ENCODE measurements around the gene INTS7.
"Not testable (repeated sequence)": the region's sequence is repeated elsewhere in the genome, so short reads cannot be mapped to it uniquely, and the experiment has no call there.

The INTS7 gene

DNA sequence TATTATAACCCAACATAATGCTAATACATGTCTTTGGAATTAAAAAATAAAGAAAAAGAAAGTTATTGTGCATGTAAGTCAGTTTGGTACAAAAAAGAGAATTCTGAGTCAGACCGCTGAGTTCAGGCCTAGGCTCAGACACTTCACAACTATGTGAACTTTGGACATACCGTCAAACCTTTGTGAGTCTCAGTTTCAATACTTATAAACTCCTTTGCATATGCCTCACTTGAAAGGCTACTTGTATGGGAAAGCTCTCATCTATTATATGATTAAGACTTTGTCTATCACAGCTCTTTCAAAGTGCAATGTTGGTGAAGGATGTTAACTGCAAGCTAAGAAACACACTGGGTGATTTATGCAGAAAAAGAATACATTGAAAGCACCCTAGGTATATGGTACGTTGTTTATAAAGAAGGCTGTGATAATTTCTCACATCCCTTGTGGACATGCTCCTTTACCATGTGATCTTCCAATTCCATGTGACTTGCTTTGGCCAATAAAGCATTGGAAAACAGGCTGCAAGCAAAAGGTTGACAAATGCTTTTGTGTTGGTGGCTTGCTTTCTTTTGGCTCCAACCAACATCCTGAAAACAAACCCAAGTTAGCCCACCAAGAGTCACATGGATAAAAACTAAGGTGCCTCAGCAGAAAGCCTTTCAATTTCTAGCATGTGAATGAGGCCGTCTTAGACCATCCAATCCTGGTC lies 49.6 kb downstream of the INTS7 start:
- DNase-seq (ENCODE audit: low read depth, low spot score) = no peak

DNA sequence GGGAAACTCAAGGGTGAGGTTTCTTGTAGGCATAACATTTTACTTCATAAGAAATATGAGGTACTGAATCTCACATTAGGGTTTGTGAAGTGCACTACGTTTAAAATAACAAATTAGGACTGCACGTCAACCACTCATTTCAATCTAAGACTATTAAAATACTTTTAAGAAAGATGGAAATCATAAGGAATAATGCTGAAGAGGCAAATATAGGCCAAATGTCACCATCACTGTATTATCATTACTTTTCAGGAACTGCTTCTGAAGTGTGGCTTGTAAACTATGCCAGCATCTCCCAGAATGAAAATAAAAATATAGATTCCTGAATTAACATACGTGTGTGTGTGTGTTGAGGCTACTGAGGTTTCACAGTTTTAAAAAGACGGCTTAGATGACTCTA lies 56.8 kb downstream of the INTS7 start:
- DNase-seq (ENCODE audit: low read depth, low spot score) = no peak

DNA sequence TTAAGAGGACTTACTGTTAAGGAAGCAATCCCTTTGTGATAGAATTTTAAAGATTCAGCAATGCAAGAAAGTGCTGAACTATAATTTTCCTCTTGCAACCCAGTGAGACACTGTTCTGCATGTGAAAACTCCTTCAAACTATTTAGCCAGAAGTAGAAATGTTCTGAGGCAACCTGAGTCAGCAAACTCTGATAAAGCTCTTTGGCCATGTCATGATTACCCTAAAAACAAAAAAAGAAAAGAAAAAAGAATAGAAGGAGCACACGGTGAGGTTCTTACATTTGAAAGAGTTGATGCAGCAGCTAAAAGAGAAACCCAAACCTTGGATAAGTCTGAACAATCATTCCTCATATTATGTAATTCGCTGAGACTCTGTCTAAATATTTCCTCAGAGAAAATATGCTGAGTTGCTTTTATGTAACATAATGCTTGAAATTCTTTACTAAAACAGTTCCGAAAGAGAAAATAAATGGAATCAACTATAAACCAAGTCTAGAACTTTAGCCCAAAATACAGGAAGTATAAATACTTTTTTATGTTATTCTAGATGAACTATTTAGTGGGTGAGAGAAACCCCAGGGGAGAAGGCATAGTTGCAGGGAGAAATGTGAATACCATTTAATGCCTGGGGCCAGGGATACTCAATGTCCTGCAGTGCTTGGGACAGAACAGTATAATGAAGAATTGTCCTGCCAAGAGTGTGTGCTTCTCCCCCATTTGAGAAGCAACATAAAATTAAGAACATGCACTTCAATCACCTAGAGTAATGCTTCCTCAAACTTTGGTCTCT lies 60.0 kb downstream of the INTS7 start:
- no peak for DNase-seq (ENCODE audit: low read depth, low spot score)

DNA sequence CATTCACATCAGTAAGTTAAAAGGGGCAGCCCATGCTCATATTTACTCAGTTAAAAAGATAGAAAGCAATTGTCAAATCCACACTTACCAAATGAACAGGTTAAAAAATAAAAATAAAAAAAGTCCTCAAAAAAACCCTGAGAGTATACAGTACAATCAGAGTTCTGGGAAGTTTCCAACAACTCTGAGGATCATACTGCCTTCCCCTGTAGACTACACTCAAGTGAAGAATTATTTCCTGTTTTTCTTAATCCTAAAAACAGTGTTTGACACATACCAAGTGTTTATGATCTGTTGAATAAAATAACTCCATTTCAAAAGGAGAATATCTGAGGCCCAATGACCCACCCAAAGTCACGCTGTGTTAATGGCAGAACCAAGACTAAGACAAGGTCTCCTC lies 61.8 kb downstream of the INTS7 start:
- no peak for DNase-seq (ENCODE audit: low read depth, low spot score)

DNA sequence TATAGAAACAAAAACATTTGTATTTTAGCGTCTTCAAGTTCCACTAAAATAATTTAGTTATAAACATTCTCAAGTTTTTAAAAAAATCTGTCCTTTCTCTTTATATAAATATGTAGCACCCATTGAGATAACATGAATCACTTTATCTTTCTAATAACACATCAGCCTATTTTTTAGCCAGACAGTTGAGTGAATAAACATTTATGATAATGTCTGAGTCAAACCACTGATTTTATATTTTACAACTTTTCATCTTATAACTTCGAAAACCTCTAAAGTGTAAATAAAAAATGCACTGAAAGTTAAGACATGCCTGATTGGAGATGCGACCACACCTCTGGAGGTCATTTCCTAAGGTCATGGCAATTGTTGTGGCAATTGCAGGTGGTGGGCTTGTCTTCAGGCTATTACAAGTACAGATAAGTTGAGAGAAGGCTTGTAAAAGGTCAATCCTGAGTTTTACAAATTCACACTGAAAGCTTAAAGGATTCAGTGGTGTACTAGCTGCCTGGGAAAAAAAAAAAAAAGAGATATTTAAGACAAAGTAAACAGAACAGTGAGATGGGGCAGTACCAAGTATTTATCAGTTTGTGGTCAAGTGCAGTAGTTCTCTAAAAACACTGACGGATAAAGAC lies 67.0 kb downstream of the INTS7 start:
- DNase-seq (ENCODE audit: low read depth, low spot score) = no peak

DNA sequence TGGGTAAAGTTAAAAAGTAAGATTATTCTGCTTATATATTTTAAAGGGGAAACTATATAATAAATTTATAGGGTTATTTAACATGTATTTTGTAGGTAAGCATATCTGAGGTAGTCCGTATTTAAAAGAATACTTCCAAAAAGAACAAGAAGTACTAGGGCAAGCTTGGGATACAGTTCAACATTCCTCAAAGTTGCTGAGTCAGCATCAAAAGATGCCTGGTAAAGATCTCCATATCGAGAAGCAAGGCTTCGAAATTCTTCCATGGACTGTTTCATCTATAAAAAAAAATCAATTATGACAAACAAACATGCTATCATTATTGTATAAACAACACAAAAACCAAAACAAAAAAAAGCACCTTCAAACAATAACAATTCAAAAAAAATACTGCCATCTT lies 67.7 kb downstream of the INTS7 start:
- DNase-seq (ENCODE audit: low read depth, low spot score) = no peak

DNA sequence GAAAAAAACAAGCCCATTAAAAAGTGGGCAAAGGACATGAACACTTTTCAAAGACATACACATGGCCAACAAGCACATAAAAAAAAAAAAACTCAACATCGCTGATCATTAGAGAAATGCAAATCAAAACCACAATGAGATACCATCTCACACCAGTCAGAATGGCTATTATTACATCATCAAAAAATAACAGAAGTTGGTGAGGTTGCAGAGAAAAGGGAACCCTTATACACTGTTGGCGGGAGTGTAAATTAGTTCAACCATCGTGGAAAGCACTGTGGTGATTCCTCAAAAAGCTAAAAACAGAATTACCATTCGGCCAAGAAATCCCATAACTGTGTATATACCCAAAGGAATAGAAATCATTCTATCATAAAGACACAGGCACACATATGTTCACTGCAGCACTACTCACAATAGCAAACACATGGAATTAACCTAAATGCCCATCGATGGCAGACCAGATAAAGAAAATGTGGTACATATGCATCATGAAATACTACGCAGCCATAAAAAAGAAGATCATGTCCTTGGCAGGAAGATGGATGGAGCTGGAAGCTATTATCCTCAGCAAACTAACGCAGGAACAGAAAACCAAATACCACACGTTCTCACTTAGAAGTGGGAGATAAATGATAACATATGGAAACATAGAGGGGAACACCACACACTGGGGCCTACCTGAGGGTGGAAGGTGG lies 70.1 kb downstream of the INTS7 start:
- no peak for DNase-seq (ENCODE audit: low read depth, low spot score)

DNA sequence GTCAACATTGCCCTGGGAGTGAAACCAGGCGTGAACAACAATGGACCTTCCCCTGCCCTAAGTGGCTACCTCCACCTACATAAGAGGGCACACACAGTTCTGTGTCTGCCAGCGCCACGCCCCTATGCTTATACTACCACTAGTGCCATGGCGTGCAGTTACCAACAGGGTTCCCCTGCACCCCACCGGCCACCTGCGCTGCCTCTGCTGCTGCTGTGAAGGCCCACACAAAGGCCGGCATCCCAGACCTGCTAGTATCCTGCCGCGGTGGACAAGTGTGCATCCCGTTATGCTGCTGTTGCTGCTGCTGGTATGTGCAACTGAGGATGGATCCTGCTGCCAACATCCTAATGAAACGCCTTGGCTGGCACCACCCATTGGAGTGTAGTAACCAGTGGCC lies 75.7 kb downstream of the INTS7 start:
- no peak for DNase-seq (ENCODE audit: low read depth, low spot score)

DNA sequence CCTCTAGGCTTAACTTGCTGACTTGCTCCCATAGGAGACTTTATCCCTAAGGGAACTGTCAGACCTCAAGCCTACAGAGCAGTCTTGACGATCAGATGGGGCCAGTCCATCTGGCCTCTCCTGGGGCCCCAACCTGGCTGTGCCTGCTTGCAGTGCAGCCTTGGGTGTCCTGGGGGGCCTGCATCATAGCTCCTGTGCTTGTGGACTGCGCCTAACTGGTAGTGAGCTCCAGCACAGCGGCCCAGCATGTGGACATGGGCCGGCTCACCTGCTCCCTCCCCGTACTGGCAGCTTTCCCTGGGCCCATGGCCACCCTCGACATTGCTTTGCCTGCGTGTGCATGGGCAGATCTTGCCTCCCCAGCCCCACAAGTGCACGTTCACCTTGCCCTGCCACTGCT lies 76.1 kb downstream of the INTS7 start:
- no peak for DNase-seq (ENCODE audit: low read depth, low spot score)

DNA sequence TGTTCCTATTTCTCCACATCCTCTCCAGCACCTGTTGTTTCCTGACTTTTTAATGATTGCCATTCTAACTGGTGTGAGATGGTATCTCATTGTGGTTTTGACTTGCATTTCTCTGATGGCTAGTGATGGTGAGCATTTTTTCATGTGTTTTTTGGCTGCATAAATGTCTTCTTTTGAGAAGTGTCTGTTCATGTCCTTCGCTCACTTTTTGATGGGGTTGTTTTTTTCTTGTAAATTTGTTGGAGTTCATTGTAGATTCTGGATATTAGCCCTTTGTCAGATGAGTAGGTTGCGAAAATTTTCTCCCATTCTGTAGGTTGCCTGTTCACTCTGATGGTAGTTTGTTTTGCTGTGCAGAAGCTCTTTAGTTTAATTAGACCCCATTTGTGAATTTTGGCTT lies 81.3 kb downstream of the INTS7 start:
- DNase-seq (ENCODE audit: low read depth, low spot score) = not testable (repeated sequence)

DNA sequence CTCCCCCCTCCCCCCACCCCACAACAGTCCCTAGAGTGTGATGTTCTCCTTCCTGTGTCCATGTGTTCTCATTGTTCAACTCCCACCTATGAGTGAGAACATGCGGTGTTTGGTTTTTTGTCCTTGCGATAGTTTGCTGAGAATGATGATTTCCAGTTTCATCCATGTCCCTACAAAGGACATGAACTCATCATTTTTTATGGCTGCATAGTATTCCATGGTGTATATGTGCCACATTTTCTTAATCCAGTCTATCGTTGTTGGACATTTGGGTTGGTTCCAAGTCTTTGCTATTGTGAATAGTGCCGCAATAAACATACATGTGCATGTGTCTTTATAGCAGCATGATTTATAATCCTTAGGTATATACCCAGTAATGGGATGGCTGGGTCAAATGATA lies 81.8 kb downstream of the INTS7 start:
- DNase-seq (ENCODE audit: low read depth, low spot score) = not testable (repeated sequence)

DNA sequence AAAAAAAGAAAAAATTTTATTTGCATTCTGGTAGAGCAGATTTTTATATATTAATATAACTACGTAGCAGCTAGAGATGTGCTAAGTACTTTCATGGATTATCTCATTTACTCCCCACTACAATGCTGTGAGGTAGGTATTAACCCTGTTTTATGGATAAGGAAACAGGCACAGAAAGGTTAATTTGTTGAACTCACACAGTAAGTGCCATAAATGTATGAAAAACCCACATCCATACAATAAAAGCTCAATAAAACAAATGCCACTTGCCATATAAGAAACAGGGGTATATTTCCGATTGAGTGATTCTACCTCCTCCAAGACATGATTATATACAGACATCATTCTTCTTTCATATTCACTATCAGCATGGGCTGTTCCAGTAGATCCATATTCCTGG lies 83.1 kb downstream of the INTS7 start:
- DNase-seq (ENCODE audit: low read depth, low spot score) = no peak

DNA sequence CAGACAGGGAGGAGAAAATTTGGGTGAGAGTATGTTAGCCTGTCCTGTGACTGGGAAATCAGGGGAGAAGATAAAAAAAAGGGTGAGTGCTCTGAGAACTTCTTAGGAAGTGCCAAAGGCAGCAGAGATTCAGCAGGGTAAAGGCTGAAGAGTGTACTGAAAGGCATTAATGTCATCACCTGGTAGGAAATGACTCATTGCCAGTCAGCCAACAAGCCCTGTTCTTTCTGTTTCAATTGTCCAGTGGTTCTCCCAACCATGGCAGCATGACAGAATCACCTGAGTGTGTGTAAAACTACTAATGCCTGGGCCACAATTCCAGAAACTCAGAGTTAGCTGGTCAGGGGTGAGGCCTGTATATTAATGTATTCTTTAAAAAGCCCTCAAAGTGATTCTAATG lies 83.5 kb downstream of the INTS7 start:
- DNase-seq (ENCODE audit: low read depth, low spot score) = no peak

DNA sequence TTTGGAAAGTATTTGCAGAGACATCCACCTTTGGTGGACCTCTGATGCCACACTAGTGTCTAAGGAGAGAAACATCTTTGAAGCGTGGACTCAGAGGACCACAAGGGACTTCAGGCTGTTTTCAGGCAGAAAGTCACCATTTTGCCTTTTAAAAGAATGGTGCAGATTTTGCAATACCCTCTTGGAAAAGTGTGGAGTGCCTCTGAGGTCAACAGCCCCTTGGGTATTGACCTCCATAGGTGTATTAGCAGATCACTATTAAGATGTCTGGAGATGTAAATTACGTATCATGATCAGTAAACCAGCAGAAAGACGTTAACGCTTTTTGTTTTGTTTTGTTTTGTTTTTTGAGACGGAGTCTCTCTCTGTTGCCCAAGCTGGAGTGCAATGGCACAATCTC lies 87.0 kb downstream of the INTS7 start:
- no peak for DNase-seq (ENCODE audit: low read depth, low spot score)

DNA sequence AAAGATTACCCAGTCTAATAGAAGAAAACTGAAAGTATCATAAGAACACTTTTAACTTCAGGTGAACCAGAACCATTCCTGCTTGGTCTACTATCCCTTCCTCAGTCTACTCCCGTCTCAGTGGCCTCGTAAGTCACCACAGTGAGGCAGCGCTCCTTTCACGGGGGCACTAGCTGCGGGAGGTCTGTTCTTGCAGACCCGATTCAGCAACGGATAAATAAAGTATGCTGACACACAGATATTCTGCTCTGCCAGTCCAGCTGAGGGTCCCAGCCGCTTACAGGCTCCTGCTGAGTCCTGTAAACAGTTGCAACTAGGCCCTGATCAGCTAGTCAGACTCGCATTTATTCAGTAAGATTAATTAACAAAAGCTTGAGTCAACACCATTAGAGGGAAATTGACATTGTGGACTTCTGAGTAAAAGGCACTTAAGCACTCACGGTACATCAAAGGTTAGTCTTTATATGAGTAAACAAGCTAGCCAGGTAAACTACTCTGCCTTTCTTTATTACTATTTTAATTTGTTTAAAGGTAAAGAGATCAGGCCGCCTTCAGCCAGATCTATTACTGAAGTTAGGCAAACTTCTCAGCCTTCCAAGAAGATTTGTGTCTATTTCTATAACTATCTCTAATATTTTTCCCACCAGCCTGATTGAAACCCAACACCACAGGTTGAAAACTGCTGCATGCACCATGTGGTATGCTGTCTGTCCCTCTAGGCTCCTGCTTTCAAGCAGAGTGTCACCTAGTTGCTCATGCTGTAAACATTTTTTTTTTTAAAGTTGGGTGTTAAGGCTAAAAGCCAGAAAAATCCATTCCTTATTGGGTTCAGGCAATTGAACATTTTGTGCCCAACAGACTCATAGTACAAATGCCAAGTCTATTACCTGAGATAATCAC lies 87.7 kb downstream of the INTS7 start:
- DNase-seq (ENCODE audit: low read depth, low spot score) = no peak

DNA sequence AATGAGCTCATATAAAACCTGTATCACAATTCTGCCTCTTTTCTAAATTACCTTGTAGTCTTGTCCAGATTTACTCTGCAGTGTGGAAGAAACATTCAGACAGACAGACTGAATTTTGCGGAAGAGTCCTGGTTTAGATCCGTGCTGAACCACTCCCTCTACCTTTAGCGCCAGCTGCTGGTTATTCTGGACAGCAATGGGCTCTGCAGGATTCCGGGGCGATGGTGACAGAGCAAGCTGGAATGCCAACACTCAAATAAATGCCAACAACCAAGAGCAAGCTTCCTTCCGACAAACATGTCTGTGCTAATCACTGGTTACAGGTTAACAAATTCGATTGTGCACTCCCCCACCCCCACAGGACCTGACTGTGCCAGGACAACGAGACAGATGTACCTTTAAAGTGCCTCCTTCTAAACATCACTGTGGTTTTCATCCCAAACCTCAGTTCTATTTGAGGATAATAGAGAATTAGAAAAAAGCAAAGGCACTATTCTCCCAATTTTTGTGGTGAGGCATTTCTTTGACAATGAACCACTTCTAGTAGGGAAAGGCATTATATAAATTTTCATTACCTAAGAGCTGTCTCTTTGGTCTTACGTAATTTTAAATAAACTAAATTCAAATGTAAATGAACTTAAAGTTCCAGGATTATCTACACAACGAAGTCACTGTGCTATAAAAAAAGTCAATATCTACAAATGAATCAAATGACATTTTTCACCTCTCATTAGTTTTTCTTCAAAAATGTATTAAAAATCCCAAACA lies 90.4 kb downstream of the INTS7 start:
- no peak for DNase-seq (ENCODE audit: low read depth, low spot score)

DNA sequence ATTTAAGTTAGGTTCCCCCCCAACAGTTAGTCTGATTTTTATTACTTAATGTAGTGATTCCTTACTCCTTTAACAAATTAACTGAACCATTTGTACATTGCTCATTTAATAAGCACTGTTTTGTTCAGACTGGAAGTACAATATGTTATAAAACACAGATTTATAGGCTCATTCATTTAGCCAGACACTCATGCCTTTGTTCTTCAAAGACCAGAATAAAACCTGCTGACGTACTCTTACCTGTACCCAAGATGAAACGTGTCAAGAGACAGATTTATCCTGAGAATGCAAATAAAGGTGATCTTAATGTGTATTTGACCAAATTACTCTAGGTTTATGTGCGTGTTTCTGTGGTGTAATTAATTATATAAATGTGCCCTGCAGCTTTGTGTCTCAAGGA lies 92.8 kb downstream of the INTS7 start:
- no peak for DNase-seq (ENCODE audit: low read depth, low spot score)

DNA sequence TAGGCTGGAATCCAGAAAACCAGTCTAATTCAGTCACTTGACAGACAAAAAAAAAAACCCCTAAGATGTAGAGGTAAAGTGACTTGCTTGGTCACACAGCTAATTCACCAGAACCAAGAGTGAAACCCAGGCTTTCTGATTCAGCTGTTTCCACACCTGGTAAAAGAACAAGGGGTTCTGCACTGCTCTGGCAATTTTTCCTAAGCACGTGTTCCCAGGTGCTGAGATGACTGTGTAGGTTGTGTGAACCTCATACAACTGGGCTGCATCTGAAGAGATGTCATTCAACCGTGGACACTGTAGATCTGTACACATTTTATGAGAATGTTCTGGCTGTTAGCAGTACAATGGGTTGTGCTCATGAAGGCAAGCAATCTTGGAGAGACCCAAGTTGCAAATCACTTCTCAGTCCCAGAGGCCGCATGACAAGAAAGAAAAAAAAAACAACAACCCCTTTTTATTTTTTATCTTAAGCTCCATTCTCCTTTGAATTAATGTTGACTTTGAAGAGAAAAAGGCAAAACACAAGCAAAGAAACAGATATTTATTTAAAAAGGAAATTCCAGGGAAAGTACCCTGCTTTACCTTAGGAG lies 95.4 kb downstream of the INTS7 start:
- no peak for DNase-seq (ENCODE audit: low read depth, low spot score)

DNA sequence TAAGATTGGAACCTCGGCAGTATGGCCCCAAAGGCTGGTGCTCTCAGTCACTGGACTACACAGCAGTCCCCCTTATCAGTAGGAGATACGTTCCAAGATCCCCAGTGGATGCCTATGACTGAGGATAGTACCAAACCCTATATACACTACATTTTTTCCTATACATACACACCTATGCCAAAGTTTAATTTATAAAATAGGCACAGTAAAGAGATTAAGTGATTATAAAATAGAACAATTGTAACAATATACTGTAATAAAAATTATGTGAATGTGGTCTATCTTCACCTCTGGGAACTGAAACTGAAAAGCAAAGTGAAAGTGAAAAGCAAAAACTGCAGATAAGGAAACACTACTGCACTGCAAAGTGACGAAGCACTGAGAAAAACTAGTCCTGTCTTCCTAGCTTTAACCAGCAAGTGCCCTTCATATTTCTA lies 96.8 kb downstream of the INTS7 start:
- DNase-seq (ENCODE audit: low read depth, low spot score) = no peak

DNA sequence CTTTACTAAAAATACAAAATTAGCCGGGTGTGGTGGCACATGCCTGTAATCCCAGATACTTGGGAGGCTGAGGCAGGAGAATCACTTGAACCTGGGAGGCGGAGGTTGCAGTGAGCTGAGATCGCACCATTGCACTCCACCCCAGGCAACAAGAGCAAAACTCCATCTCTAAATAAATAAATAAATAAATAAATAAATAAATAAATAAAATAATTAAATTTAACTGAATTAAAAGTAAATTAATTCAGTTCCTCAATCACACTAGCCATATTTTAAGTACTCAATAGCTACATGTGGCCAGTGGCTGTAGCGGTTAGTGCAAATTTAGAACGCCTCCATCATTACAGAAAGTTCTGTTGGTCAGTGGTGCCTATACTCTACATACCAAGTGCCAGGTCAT lies 97.9 kb downstream of the INTS7 start:
- not testable (repeated sequence) for DNase-seq (ENCODE audit: low read depth, low spot score)
